ENCODE results near the gene YARS1.
"Not testable (repeated sequence)": the region's sequence is repeated elsewhere in the genome, so short reads cannot be mapped to it uniquely, and the experiment has no call there.

Gene YARS1

DNA sequence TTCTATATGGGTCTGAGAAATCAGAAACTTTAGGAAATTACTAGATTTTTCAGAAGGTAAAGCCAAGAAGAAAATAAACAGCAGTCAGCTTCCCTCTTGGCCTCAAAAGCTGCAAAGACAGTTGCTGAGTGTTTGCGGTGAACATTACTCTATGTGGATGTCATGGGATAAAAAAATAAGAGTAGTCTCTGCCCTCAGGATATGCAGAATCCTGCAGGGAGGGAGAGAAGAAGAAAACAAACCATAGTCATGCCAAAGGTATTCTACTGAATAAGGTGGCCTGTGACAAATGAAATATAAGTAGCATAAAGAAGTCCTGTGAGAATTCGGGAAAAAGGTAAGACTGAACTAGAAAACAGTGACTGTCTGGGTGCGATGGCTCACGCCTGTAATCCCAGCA, 19.0 kb downstream of the YARS1 start:
- Histone ChIP-seq H3K27ac (ENCODE audit: low read depth, low read length) (no peak overlapping the region), H3K4me1 (ENCODE audit: control insufficient read depth, insufficient read depth, low read length) (peaks cover 6% of the 10 kb centered on the region; the same call in 1 of the 2 replicates), H3K36me3 (ENCODE audit: control insufficient read depth, insufficient read depth, low read length) (peaks cover 89% of the 10 kb centered on the region), H3K27me3 (ENCODE audit: control insufficient read depth, insufficient read depth, low read length) (no peaks in the 10 kb centered on the region), H3K9me3 (ENCODE audit: control insufficient read depth, insufficient read depth, low read depth, low read length) (no peaks in the 10 kb centered on the region), H3K4me3 (ENCODE audit: low read depth, low read length) (no peak overlapping the region), H3K9ac (ENCODE audit: low read length) (no peak overlapping the region)

GRCh38 chr1:32797456-32797855, 19.7 kb downstream of the YARS1 start:
- Histone ChIP-seq H3K36me3 (ENCODE audit: control insufficient read depth, insufficient read depth, low read length) (peaks cover 86% of the 10 kb centered on the region), H3K4me1 (ENCODE audit: control insufficient read depth, insufficient read depth, low read length) (peaks cover 6% of the 10 kb centered on the region; the same call in 1 of the 2 replicates)

DNA sequence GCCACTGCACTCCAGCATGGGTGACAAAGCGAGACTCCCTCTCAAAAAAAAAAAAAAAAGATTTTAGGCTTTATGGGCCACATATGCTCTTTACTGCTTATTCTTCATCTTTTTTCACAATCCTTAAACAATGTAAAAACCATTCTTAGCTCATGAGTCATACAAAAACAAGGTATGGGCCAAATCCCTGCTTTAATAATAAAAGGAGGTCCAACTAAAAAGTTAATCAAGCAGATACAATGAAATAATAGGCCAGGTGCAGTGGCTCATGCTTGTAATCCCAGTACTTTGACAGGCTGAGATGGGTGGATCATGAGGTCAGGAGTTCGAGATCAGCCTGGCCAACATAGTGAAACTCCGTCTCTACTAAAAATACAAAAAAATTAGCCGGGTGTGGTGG, 21.4 kb downstream of the YARS1 start:
- not testable (repeated sequence) for H3K4me1 ChIP-seq (ENCODE audit: control insufficient read depth, insufficient read depth, low read length); H3K4me3 ChIP-seq (ENCODE audit: low read depth, low read length); H3K9me3 ChIP-seq (ENCODE audit: control insufficient read depth, insufficient read depth, low read depth, low read length); H3K27ac ChIP-seq (ENCODE audit: low read depth, low read length); H3K9ac ChIP-seq (ENCODE audit: low read length); H3K27me3 ChIP-seq (ENCODE audit: control insufficient read depth, insufficient read depth, low read length)
- peaks cover 88% of the 10 kb centered on the region for H3K36me3 ChIP-seq (ENCODE audit: control insufficient read depth, insufficient read depth, low read length)

More at GRCh38 chr1:32797456-32797855, 19.7 kb downstream of the YARS1 start:
- Histone ChIP-seq H3K4me3 (ENCODE audit: low read depth, low read length) (no peak overlapping the region), H3K27ac (ENCODE audit: low read depth, low read length) (no peak overlapping the region), H3K9me3 (ENCODE audit: control insufficient read depth, insufficient read depth, low read depth, low read length) (no peaks in the 10 kb centered on the region), H3K9ac (ENCODE audit: low read length) (no peak overlapping the region), H3K27me3 (ENCODE audit: control insufficient read depth, insufficient read depth, low read length) (no peaks in the 10 kb centered on the region)

DNA sequence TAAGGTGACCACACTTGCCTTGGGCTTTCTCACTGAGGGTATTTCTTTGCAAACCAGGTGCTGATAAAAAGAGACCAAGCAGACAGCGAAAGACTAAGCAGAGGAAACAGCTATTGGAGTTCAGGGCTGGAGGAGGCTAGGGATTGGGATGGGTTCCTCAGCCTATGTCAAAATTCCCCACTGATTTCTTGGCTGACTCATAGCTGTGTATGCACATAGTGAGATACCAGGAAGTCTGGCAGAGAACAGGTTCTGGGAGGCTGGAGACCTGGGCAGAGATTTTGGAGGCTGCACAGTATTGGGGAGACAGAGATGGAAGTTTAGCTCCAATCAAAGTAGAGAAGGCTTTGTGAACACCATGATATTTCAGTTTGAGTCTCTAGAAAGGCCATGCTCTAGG, 25.3 kb downstream of the YARS1 start:
- Histone ChIP-seq H3K27ac (ENCODE audit: low read depth, low read length) (no peak overlapping the region), H3K9me3 (ENCODE audit: control insufficient read depth, insufficient read depth, low read depth, low read length) (no peaks in the 10 kb centered on the region), H3K9ac (ENCODE audit: low read length) (no peak overlapping the region), H3K4me3 (ENCODE audit: low read depth, low read length) (no peak overlapping the region), H3K4me1 (ENCODE audit: control insufficient read depth, insufficient read depth, low read length) (no peaks in the 10 kb centered on the region), H3K27me3 (ENCODE audit: control insufficient read depth, insufficient read depth, low read length) (no peaks in the 10 kb centered on the region), H3K36me3 (ENCODE audit: control insufficient read depth, insufficient read depth, low read length) (peaks cover 83% of the 10 kb centered on the region)

GRCh38 chr1:32789356-32789755, 27.8 kb downstream of the YARS1 start:
- peaks cover 88% of the 10 kb centered on the region for H3K36me3 ChIP-seq (ENCODE audit: control insufficient read depth, insufficient read depth, low read length)
- not testable (repeated sequence) for H3K4me3 ChIP-seq (ENCODE audit: low read depth, low read length); H3K27ac ChIP-seq (ENCODE audit: low read depth, low read length); H3K9ac ChIP-seq (ENCODE audit: low read length); H3K27me3 ChIP-seq (ENCODE audit: control insufficient read depth, insufficient read depth, low read length); H3K9me3 ChIP-seq (ENCODE audit: control insufficient read depth, insufficient read depth, low read depth, low read length); H3K4me1 ChIP-seq (ENCODE audit: control insufficient read depth, insufficient read depth, low read length)

DNA sequence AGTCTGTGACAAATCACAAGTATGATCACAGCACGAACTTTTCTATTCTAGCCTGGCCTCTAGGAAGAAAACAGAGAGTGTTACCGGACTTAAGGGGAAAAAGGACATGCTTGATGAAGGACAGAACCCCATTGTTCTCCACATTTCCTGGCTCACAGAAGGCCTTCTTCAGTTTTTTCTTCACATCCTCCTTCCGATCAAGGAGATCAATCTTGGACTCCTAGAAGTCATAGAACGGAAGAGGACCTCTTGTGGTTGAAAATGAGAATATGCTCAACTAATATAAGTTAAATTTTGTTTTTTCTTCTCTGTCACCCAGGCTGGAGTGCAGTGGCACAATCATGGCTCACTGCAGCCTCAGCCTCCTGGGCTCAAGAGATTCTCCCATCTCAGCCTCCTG, 30.3 kb downstream of the YARS1 start:
- Histone ChIP-seq H3K9ac (ENCODE audit: low read length) (no peak overlapping the region), H3K27me3 (ENCODE audit: control insufficient read depth, insufficient read depth, low read length) (no peaks in the 10 kb centered on the region), H3K36me3 (ENCODE audit: control insufficient read depth, insufficient read depth, low read length) (peaks cover 91% of the 10 kb centered on the region), H3K27ac (ENCODE audit: low read depth, low read length) (no peak overlapping the region), H3K4me1 (ENCODE audit: control insufficient read depth, insufficient read depth, low read length) (no peaks in the 10 kb centered on the region), H3K9me3 (ENCODE audit: control insufficient read depth, insufficient read depth, low read depth, low read length) (no peaks in the 10 kb centered on the region), H3K4me3 (ENCODE audit: low read depth, low read length) (no peak overlapping the region)

- Histone ChIP-seq H3K9ac (ENCODE audit: low read length) (no peak overlapping the region), H3K4me3 (ENCODE audit: low read depth, low read length) (no peak overlapping the region), H3K36me3 (ENCODE audit: control insufficient read depth, insufficient read depth, low read length) (peaks cover 96% of the 10 kb centered on the region), H3K27me3 (ENCODE audit: control insufficient read depth, insufficient read depth, low read length) (no peaks in the 10 kb centered on the region), H3K9me3 (ENCODE audit: control insufficient read depth, insufficient read depth, low read depth, low read length) (no peaks in the 10 kb centered on the region), H3K4me1 (ENCODE audit: control insufficient read depth, insufficient read depth, low read length) (no peaks in the 10 kb centered on the region), H3K27ac (ENCODE audit: low read depth, low read length) (no peak overlapping the region)
These were observed 32.3 kb downstream of the YARS1 start for GRCh38 chr1:32784817-32785216.

DNA sequence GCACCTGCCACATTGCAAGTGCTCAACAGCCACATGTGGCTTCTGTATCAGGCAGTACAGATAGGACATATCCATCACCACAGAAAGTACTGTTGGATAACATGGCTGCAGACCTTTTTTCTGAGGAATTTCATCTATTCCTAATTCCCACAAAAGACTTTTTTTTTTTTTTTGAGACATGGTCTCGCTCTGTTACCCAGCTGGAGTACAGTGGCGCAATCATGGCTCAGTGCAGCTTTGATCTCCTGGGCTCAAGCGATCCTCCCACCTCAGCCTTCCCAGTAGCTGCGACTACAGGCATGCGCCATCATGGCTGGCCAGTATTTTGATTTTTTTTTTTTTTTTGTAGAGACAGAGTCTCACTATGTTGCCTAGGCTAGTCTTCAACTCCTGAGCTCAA, 33.3 kb downstream of the YARS1 start:
- Histone ChIP-seq H3K36me3 (ENCODE audit: control insufficient read depth, insufficient read depth, low read length) (peaks cover 98% of the 10 kb centered on the region), H3K27me3 (ENCODE audit: control insufficient read depth, insufficient read depth, low read length) (no peaks in the 10 kb centered on the region), H3K27ac (ENCODE audit: low read depth, low read length) (no peak overlapping the region), H3K4me3 (ENCODE audit: low read depth, low read length) (no peak overlapping the region), H3K9me3 (ENCODE audit: control insufficient read depth, insufficient read depth, low read depth, low read length) (no peaks in the 10 kb centered on the region), H3K9ac (ENCODE audit: low read length) (no peak overlapping the region), H3K4me1 (ENCODE audit: control insufficient read depth, insufficient read depth, low read length) (no peaks in the 10 kb centered on the region)

GRCh38 chr1:32782086-32782485, 35.1 kb downstream of the YARS1 start:
- Histone ChIP-seq H3K9me3 (ENCODE audit: control insufficient read depth, insufficient read depth, low read depth, low read length) (no peaks in the 10 kb centered on the region), H3K36me3 (ENCODE audit: control insufficient read depth, insufficient read depth, low read length) (peaks cover 93% of the 10 kb centered on the region), H3K9ac (ENCODE audit: low read length) (no peak overlapping the region), H3K27me3 (ENCODE audit: control insufficient read depth, insufficient read depth, low read length) (no peaks in the 10 kb centered on the region), H3K4me3 (ENCODE audit: low read depth, low read length) (no peak overlapping the region), H3K4me1 (ENCODE audit: control insufficient read depth, insufficient read depth, low read length) (no peaks in the 10 kb centered on the region), H3K27ac (ENCODE audit: low read depth, low read length) (no peak overlapping the region)

DNA sequence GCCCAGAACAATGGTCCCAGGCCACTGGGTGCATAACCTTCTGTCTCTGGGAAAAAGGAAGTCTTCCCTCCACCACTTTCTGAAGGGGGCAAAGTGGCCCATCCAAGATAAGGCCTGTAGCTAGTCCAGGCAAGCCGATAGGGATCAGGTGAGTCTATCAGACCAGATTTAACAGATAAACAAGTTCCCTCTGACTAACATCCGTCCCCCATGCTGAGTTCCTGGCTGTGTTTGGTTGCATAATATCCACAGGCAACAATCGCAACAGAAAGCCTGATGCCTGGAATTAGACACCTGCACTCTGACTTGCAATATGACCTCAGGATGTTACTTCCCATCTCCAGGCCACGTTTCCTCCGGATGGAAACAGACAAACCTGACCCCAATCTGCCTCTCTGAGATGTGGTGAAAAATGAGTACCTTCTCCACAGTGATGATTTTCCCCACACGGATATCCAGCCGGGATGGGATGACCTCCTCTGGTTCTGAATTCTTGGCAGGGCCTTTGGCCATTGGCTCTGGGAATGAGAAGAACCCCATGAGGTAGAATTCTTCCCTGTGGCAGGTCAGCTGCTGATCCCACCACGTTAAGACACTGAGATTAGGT, 36.4 kb downstream of the YARS1 start:
- Histone ChIP-seq H3K9me3 (ENCODE audit: control insufficient read depth, insufficient read depth, low read depth, low read length) (no peaks in the 10 kb centered on the region), H3K4me3 (ENCODE audit: low read depth, low read length) (no peak overlapping the region), H3K27me3 (ENCODE audit: control insufficient read depth, insufficient read depth, low read length) (no peaks in the 10 kb centered on the region), H3K9ac (ENCODE audit: low read length) (no peak overlapping the region), H3K27ac (ENCODE audit: low read depth, low read length) (no peak overlapping the region), H3K4me1 (ENCODE audit: control insufficient read depth, insufficient read depth, low read length) (no peaks in the 10 kb centered on the region), H3K36me3 (ENCODE audit: control insufficient read depth, insufficient read depth, low read length) (peaks cover 88% of the 10 kb centered on the region)

GRCh38 chr1:32780005-32780404, 37.2 kb downstream of the YARS1 start:
- Histone ChIP-seq H3K9me3 (ENCODE audit: control insufficient read depth, insufficient read depth, low read depth, low read length) (no peaks in the 10 kb centered on the region), H3K27ac (ENCODE audit: low read depth, low read length) (no peak overlapping the region), H3K4me1 (ENCODE audit: control insufficient read depth, insufficient read depth, low read length) (0 out of 2 replicates have a peak, but pooled peaks cover 2% of the 10 kb centered on the region), H3K9ac (ENCODE audit: low read length) (no peak overlapping the region), H3K27me3 (ENCODE audit: control insufficient read depth, insufficient read depth, low read length) (no peaks in the 10 kb centered on the region), H3K36me3 (ENCODE audit: control insufficient read depth, insufficient read depth, low read length) (peaks cover 90% of the 10 kb centered on the region), H3K4me3 (ENCODE audit: low read depth, low read length) (no peak overlapping the region)

GRCh38 chr1:32779242-32779641, 37.9 kb downstream of the YARS1 start:
- Histone ChIP-seq H3K4me3 (ENCODE audit: low read depth, low read length) (no peak overlapping the region), H3K9me3 (ENCODE audit: control insufficient read depth, insufficient read depth, low read depth, low read length) (no peaks in the 10 kb centered on the region), H3K36me3 (ENCODE audit: control insufficient read depth, insufficient read depth, low read length) (peaks cover 88% of the 10 kb centered on the region), H3K27me3 (ENCODE audit: control insufficient read depth, insufficient read depth, low read length) (no peaks in the 10 kb centered on the region), H3K27ac (ENCODE audit: low read depth, low read length) (no peak overlapping the region), H3K4me1 (ENCODE audit: control insufficient read depth, insufficient read depth, low read length) (peaks cover 5% of the 10 kb centered on the region; the same call in 1 of the 2 replicates), H3K9ac (ENCODE audit: low read length) (no peak overlapping the region)

Measured in HUES6 (cell line).